Cardiac muscle cell (in vitro differentiated cells and primary cell): Measurements from ENCODE around the gene PRSS48. TPM values are rescaled to one million over a fixed set of nuclear protein-coding genes. Genes with fewer than 3 reads are reported as not detected.
"Not testable (repeated sequence)": the region's sequence is repeated elsewhere in the genome, so short reads cannot be mapped to it uniquely, and the experiment has no call there.

ENCODE experiments used
- DNase-seq, 2 donors: peaks; one replicate each; pipeline versions ENCODE4 v3.0.0 to v3.0.0-alpha.2; 2010 to 2017; ENCODE audit warnings: low read depth in 1 of 2, low spot score in 1 of 2
- H3K27ac ChIP-seq: fragments of 200-600 bp; sonication (generic); 2 replicates; pipeline ENCODE4 v1.5.1; 2016
- H3K27me3 ChIP-seq: fragments of 200-600 bp; sonication (generic); 2 replicates; pipeline ENCODE4 v1.6.0; 2016; ENCODE audit warnings: control low read depth
- H3K36me3 ChIP-seq: fragments of 200-600 bp; sonication (generic); 2 replicates; pipeline ENCODE4 v1.5.1; 2016; ENCODE audit warnings: control low read depth
- H3K4me1 ChIP-seq: fragments of 200-600 bp; sonication (generic); 2 replicates; pipeline ENCODE4 v1.8.1; 2017; ENCODE audit warnings: low read depth, mild to moderate bottlenecking, mixed run types
- H3K4me3 ChIP-seq: fragments of 200-600 bp; sonication (generic); 2 replicates; pipeline ENCODE4 v1.5.1; 2016; ENCODE audit warnings: mild to moderate bottlenecking
- H3K9me3 ChIP-seq: fragments of 200-600 bp; sonication (generic); 2 replicates; pipeline ENCODE4 v1.5.1; 2017; ENCODE audit warnings: low read depth, mild to moderate bottlenecking, control low read depth
- polyA plus RNA-seq: library from polyadenylated mRNA; unstranded; fragments of >200 nt; fragmentation: Nextera tagmentation; extraction: Ambion mirVana; gene quantifications from 2 replicates; pipeline ENCODE4 v1.2.1, GENCODE V29; 2016
- total RNA-seq: library from RNA; depleted of rRNA; stranded (reverse); fragments of >200 nt; gene quantifications from 2 replicates; pipeline ENCODE4 v1.2.3, GENCODE V29; 2016
- TF ChIP-seq, protein P1 (sequence below): IDR thresholded peaks from 2 replicates; pipeline ENCODE4 v1.5.1; 2012; ENCODE audit warnings: low read depth, mild to moderate bottlenecking, low read length

PRSS48 gene
- total and polyA plus RNA-seq, 2 experiments from 2014 or later = not detected

DNA sequence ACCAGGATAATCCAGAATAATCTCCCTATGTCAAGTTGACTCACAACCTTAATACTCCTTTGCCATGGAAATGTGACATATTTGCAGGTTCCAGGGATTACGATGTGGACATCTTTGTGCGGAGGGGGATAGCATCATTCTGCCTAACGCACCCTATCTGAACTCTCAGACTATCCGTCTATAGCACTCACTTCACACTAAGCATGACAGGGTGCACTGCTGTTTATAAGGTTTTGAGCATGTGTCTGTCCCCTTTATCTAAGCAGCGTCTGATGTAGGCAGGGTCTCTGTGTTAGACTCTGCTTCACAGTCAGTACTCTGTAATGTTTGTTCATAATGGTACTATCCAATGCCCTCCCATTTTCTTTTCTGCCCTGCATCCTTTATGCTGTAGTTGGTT is 43.4 kb upstream of the PRSS48 start:
- TF ChIP-seq, protein P1, sequence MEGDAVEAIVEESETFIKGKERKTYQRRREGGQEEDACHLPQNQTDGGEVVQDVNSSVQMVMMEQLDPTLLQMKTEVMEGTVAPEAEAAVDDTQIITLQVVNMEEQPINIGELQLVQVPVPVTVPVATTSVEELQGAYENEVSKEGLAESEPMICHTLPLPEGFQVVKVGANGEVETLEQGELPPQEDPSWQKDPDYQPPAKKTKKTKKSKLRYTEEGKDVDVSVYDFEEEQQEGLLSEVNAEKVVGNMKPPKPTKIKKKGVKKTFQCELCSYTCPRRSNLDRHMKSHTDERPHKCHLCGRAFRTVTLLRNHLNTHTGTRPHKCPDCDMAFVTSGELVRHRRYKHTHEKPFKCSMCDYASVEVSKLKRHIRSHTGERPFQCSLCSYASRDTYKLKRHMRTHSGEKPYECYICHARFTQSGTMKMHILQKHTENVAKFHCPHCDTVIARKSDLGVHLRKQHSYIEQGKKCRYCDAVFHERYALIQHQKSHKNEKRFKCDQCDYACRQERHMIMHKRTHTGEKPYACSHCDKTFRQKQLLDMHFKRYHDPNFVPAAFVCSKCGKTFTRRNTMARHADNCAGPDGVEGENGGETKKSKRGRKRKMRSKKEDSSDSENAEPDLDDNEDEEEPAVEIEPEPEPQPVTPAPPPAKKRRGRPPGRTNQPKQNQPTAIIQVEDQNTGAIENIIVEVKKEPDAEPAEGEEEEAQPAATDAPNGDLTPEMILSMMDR = no peak
- no peaks in the 10 kb centered on the region for H3K9me3 ChIP-seq
- H3K27ac ChIP-seq = no peak overlapping the region
- no peaks in the 10 kb centered on the region for H3K27me3 ChIP-seq
- no peaks in the 10 kb centered on the region for H3K36me3 ChIP-seq
- no peak for DNase-seq
- no peak overlapping the region for H3K4me3 ChIP-seq
- H3K4me1 ChIP-seq = peaks cover 4% of the 10 kb centered on the region

DNA sequence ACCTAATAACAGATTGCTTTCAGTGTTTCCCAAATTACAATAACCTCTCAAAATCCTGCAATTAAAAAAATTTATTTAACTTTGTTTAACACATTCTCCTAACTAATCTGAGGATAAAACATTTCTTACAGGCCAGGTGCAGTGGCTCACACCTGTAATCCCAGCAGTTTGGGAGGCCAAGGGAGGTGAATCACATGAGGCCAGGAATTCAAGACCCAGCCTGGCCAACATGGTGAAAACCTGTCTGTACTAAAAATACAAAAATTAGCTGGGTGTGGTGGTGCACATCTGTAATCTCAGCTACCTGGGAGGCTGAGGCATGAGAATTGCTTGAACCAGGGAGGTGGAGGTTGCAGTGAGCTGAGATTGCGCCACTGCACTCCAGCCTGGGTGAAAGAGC is 41.6 kb upstream of the PRSS48 start:
- H3K27me3 ChIP-seq, H3K4me3 ChIP-seq, H3K36me3 ChIP-seq, DNase-seq, H3K27ac ChIP-seq, H3K4me1 ChIP-seq, H3K9me3 ChIP-seq: not testable (repeated sequence)

DNA sequence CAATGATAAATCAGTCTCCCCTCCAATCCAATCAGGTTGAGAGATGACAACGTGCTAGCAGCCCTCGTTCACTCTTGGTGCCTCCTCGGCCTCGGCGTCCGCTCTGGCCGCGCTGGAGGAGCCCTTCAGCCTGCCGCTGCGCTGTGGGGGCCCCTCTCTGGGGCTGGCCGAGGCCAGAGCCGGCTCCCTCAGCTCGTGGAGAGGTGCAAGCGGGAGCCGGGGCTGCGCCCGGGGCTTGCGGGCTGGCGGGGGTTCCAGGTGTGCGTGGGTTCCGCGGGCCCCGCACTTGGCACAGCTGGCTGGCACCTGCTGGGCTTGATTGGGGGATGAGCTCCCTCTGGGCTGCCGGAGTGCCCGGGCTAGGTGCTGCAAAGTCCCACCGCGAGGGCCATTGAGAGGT is 40.9 kb upstream of the PRSS48 start:
- DNase-seq = no peak
- Histone ChIP-seq H3K36me3 (no peaks in the 10 kb centered on the region), H3K4me3 (no peak overlapping the region), H3K27me3 (no peaks in the 10 kb centered on the region), H3K9me3 (no peaks in the 10 kb centered on the region), H3K4me1 (peaks cover 4% of the 10 kb centered on the region), H3K27ac (no peak overlapping the region)
- TF ChIP-seq, protein P1 = no peak

DNA sequence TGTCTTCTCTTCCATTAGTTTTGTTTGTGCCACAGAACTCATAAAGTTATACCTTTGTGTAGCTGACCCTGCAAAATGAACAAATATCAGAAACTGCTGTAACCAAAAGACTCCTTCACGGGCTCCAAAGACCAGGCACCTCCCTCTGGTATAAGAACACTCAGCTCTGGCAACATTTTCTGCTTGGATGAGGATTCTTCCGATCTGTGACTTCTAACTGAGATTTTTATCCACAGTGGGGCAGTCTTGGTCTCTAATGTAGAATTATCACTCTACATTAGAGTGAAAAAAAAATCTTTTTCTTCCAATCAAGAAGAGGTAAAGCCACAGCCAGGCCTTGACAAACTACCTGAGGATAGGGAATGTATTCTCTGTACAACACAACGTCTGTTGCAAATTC is 38.5 kb upstream of the PRSS48 start:
- Histone ChIP-seq H3K36me3 (no peaks in the 10 kb centered on the region), H3K9me3 (no peaks in the 10 kb centered on the region), H3K27ac (no peak overlapping the region), H3K4me1 (peaks cover 4% of the 10 kb centered on the region), H3K4me3 (no peak overlapping the region), H3K27me3 (no peaks in the 10 kb centered on the region)
- TF ChIP-seq, protein P1 = no peak
- DNase-seq = peak in 1 of 2 donors; percentile 46

DNA sequence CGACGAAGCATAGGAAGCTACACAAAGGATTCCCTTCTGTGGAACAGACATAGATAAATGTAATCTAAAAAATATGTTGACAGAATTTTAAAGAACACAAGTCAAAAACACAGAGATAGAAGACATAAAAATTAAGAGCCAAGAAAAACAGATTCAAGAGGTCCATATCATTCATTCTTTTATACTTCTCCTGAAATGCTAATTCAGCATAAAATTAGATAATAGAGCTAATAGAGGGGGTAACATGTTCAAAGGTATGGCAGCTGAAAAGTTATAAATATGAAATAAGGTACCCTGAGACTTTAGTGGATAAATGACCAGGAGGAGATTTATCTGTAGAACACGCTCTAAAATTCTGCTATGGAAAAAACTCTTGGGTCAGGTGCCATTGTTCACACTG is 37.4 kb upstream of the PRSS48 start:
- Histone ChIP-seq H3K27me3 (no peaks in the 10 kb centered on the region), H3K9me3 (no peaks in the 10 kb centered on the region)

DNA sequence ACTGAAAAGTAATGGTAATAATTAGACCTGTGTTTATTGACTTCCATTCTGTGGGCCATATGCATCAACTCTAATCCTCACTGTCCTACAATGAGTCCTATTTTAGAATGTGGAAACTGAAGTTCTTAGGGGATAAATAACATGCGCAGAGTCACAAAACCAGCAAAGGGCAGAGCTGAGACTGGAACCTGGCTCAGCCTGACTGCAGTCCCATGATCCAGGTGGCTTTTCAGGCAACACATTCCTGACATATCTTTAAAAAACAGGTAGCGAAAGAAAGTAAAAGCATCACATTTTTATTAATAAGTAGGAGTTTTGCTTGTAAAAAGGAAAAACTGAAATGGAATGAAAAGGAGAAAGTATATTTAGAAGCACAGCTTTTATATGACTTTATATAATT is 34.7 kb upstream of the PRSS48 start:
- TF ChIP-seq, protein P1 = no peak
- Histone ChIP-seq H3K27ac (no peak overlapping the region), H3K9me3 (no peaks in the 10 kb centered on the region), H3K4me1 (peaks cover 5% of the 10 kb centered on the region), H3K4me3 (no peak overlapping the region), H3K36me3 (no peaks in the 10 kb centered on the region), H3K27me3 (no peaks in the 10 kb centered on the region)
- no peak for DNase-seq

More for the DNA sequence above, 37.4 kb upstream of the PRSS48 start:
- Histone ChIP-seq H3K27ac (no peak overlapping the region), H3K4me1 (peaks cover 5% of the 10 kb centered on the region), H3K36me3 (no peaks in the 10 kb centered on the region), H3K4me3 (no peak overlapping the region)
- TF ChIP-seq, protein P1 = no peak
- no peak for DNase-seq
